Measurements from ENCODE around the gene PLCB3. TPM values are rescaled to one million over a fixed set of nuclear protein-coding genes. Genes with fewer than 3 reads are reported as not detected.

PLCB3 gene
- total and polyA plus RNA-seq, 2 of the 13 experiments (the other 11 are each of a cell fraction or from before 2014, with no cell fraction given) = 7.5 to 13.8 TPM

GRCh38 chr11:64211181-64211872, 40.0 kb upstream of the PLCB3 start:
- intact Hi-C loops (cut with micrococcal nuclease; ENCODE audit: unreplicated experiment) = no loop called here

GRCh38 chr11:64216879-64217278, 34.5 kb upstream of the PLCB3 start:
- H3K4me2 ChIP-seq (ENCODE audit: low read depth, low read length) = no peak overlapping the region
- ATAC-seq = no peak

More at GRCh38 chr11:64211181-64211872, 40.0 kb upstream of the PLCB3 start:
- Histone ChIP-seq H3K4me3 (replicated peaks in 1 of 3; ENCODE audit: insufficient read depth in 1 of 3, low read depth in 2 of 3, low read length in 3 of 3) (no peak overlapping the region), H3K79me2 (ENCODE audit: insufficient read depth, low read length) (no peaks in the 10 kb centered on the region), H3K27me3 (ENCODE audit: control insufficient read depth in 1 of 2, insufficient read depth in 2 of 2, low read length in 2 of 2) (peaks cover 0 to 1% of the 10 kb centered on the region in 2 experiments; a peak in 1 of 5 replicates), H3K9ac (ENCODE audit: insufficient read depth, low read depth, low read length) (no peak overlapping the region), H3K4me1 (ENCODE audit: insufficient read depth, low read length) (peaks cover 17% of the 10 kb centered on the region), H3K4me2 (ENCODE audit: low read depth, low read length) (no peak overlapping the region), H4K20me1 (ENCODE audit: insufficient read depth, low read length) (no peaks in the 10 kb centered on the region), H3K36me3 (replicated peaks in 1 of 2; ENCODE audit: control insufficient read depth in 1 of 2, insufficient read depth in 2 of 2, low read length in 2 of 2) (peaks cover 0 to 3% of the 10 kb centered on the region in 2 experiments; a peak in 2 of 5 replicates), H2AFZ (ENCODE audit: low read length) (no peak overlapping the region), H3K9me3 (ENCODE audit: low read length) (no peaks in the 10 kb centered on the region), H3K27ac (ENCODE audit: extremely low read length, insufficient read depth, low read length) (no peak overlapping the region)
- in situ Hi-C loops (cut with HindIII; ENCODE audit: extremely low pct_ligation_motif_present, low pct_unique_long_range_greater_than_20kb) = no loop called here
- ChIA-PET POLR2A (interaction anchor here (1.6 to 1.7 kb wide), 2 partner anchors 15 to 25 kb away, joined by 3 to 4 read pairs; partner anchors contain the start of genes NUDT22, STIP1 and TRPT1), CTCF (ENCODE audit: low intra/inter-chr PET ratio, low total read pairs) (no interaction called here)
- ATAC-seq = no peak
- no peak for FAIRE-seq
- WGBS (ENCODE audit: low lambda C conversion rate) = 82% methylated on average over 22 of the region's 30 CpGs
- BruUV-seq (replicated peaks) = no TSS peak
- TF ChIP-seq ATRX (CRISPR knock-in tag; IDR thresholded peaks at IDR 0.05; ENCODE audit: borderline replicate concordance) (no peak), ZNF230 (CRISPR knock-in tag; IDR thresholded peaks at IDR 0.05) (no peak), HOXA9 (CRISPR knock-in tag; IDR thresholded peaks at IDR 0.05; ENCODE audit: borderline replicate concordance) (no peak), ZNF720 (CRISPR knock-in tag; IDR thresholded peaks at IDR 0.05) (no peak), MTERF4 (CRISPR knock-in tag; IDR thresholded peaks at IDR 0.05) (no peak), YY1 (IDR thresholded peaks at IDR 0.05; ENCODE audit: insufficient read depth, insufficient replicate concordance, low read depth, low read length) (no peak), ZNF562 (CRISPR knock-in tag; IDR thresholded peaks at IDR 0.05; ENCODE audit: borderline replicate concordance) (no peak), MBD4 (IDR thresholded peaks at IDR 0.05; ENCODE audit: borderline replicate concordance, low read length) (no peak), KDM4B (CRISPR knock-in tag; IDR thresholded peaks at IDR 0.05) (no peak), ZNF569 (CRISPR knock-in tag; IDR thresholded peaks at IDR 0.05; ENCODE audit: borderline replicate concordance) (no peak)
- no peak for DNase-seq (ENCODE audit: low spot score)

More at GRCh38 chr11:64216879-64217278, 34.5 kb upstream of the PLCB3 start:
- peaks cover 32% of the 10 kb centered on the region for H3K4me1 ChIP-seq (ENCODE audit: insufficient read depth, low read length)
- no TSS peak for BruUV-seq (replicated peaks)
- H3K79me2 ChIP-seq (ENCODE audit: insufficient read depth, low read length) = no peaks in the 10 kb centered on the region
- ChIA-PET POLR2A (interaction anchor here (0.7 to 2.1 kb wide), 2 partner anchors 25 to 31 kb away, joined by 5 read pairs; partner anchors contain the start of gene STIP1), CTCF (ENCODE audit: low intra/inter-chr PET ratio, low total read pairs) (no interaction called here)
- TF ChIP-seq PTBP1 (IDR thresholded peaks at IDR 0.05; ENCODE audit: low read depth, low read length, poor library complexity, severe bottlenecking) (no peak), GLMP (CRISPR knock-in tag; IDR thresholded peaks at IDR 0.05; ENCODE audit: borderline replicate concordance) (no peak), ZSCAN22 (CRISPR knock-in tag; IDR thresholded peaks at IDR 0.05) (no peak), ATF2 (CRISPR knock-in tag; IDR thresholded peaks at IDR 0.05) (no peak)
- H4K20me1 ChIP-seq (ENCODE audit: insufficient read depth, low read length) = no peaks in the 10 kb centered on the region
- no peak overlapping the region for H3K27ac ChIP-seq (ENCODE audit: extremely low read length, insufficient read depth, low read length)
- no peaks in the 10 kb centered on the region for H3K36me3 ChIP-seq (replicated peaks in 1 of 2; ENCODE audit: control insufficient read depth in 1 of 2, insufficient read depth in 2 of 2, low read length in 2 of 2)
- no peaks in the 10 kb centered on the region for H3K9me3 ChIP-seq (ENCODE audit: low read length)
- DNase-seq (ENCODE audit: low spot score) = no peak
- in situ Hi-C loops (cut with HindIII; ENCODE audit: extremely low pct_ligation_motif_present, low pct_unique_long_range_greater_than_20kb) (no loop called here), intact Hi-C loops (cut with micrococcal nuclease; ENCODE audit: unreplicated experiment) (no loop called here)
- WGBS (ENCODE audit: low lambda C conversion rate) = 87% methylated on average over 6 of the region's 6 CpGs
- H3K4me3 ChIP-seq (replicated peaks in 1 of 3; ENCODE audit: insufficient read depth in 1 of 3, low read depth in 2 of 3, low read length in 3 of 3) = no peak overlapping the region
- H3K27me3 ChIP-seq (ENCODE audit: control insufficient read depth in 1 of 2, insufficient read depth in 2 of 2, low read length in 2 of 2) = peaks cover 0 to 1% of the 10 kb centered on the region in 2 experiments; a peak in 1 of 5 replicates
- no peak overlapping the region for H2AFZ ChIP-seq (ENCODE audit: low read length)
- no peak overlapping the region for H3K9ac ChIP-seq (ENCODE audit: insufficient read depth, low read depth, low read length)
- FAIRE-seq = no peak
